ENCODE measurements around the gene THSD8. TPM values are rescaled to one million over a fixed set of nuclear protein-coding genes. Genes with fewer than 3 reads are reported as not detected.
A peak's percentile ranks its signal among the peaks of the same experiment; 100 is the strongest.

THSD8 gene
- total RNA-seq, 1 experiment from 2014 or later: 14.5 TPM

DNA sequence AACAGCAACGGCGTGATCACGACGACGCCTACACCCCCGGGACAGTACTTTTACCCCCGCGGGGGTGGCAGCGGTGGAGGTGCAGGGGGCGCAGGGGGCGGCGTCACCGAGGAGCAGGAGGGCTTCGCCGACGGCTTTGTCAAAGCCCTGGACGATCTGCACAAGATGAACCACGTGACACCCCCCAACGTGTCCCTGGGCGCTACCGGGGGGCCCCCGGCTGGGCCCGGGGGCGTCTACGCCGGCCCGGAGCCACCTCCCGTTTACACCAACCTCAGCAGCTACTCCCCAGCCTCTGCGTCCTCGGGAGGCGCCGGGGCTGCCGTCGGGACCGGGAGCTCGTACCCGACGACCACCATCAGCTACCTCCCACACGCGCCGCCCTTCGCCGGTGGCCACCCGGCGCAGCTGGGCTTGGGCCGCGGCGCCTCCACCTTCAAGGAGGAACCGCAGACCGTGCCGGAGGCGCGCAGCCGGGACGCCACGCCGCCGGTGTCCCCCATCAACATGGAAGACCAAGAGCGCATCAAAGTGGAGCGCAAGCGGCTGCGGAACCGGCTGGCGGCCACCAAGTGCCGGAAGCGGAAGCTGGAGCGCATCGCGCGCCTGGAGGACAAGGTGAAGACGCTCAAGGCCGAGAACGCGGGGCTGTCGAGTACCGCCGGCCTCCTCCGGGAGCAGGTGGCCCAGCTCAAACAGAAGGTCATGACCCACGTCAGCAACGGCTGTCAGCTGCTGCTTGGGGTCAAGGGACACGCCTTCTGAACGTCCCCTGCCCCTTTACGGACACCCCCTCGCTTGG lies 9.6 kb upstream of the THSD8 start:
- intact Hi-C loops (cut with micrococcal nuclease): loop anchor here (5.0 kb wide), 1 partner anchor 70 kb away; the partner anchor contains the start of gene TNPO2

DNA sequence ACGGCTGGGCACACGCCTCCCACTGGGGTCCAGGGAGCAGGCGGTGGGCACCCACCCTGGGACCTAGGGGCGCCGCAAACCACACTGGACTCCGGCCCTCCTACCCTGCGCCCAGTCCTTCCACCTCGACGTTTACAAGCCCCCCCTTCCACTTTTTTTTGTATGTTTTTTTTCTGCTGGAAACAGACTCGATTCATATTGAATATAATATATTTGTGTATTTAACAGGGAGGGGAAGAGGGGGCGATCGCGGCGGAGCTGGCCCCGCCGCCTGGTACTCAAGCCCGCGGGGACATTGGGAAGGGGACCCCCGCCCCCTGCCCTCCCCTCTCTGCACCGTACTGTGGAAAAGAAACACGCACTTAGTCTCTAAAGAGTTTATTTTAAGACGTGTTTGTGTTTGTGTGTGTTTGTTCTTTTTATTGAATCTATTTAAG lies 9.0 kb upstream of the THSD8 start:
- intact Hi-C loops (cut with micrococcal nuclease): loop anchor here (5.0 kb wide), 1 partner anchor 71 kb away; the partner anchor contains the start of gene TNPO2
- peak overlapping the region; percentile 94 for H3K4me3 Mint-ChIP-seq (ENCODE audit: unreplicated experiment)
- H3K27me3 Mint-ChIP-seq (ENCODE audit: insufficient read depth, unreplicated experiment): no peaks in the 10 kb centered on the region
- no peak for TF ChIP-seq CTCF (IDR thresholded peaks at IDR 0.05; ENCODE audit: unreplicated experiment)
- ChIA-PET POLR2A (interaction anchor here (0.6 to 8.4 kb wide), 30 partner anchors 8 to 1735 kb away, joined by 3 to 410 read pairs (median 4); partner anchors contain the start of genes DNASE2, GCDH, GET3 and HOOK2), CTCF (interaction anchor here (0.6 to 14.5 kb wide), 5 partner anchors 9 to 60 kb away, joined by 3 to 307 read pairs (median 5); partner anchors contain the start of gene HOOK2)
- DNase-seq (ENCODE audit: unreplicated experiment): no peak
- H3K36me3 Mint-ChIP-seq (ENCODE audit: insufficient read depth, unreplicated experiment): peaks cover 65% of the 10 kb centered on the region
- H3K4me1 Mint-ChIP-seq (ENCODE audit: insufficient read depth, unreplicated experiment): peaks cover 43% of the 10 kb centered on the region
- peak overlapping the region; percentile 95 for H3K27ac Mint-ChIP-seq (ENCODE audit: low read depth, unreplicated experiment)
- TSS peak; percentile 84 for BruUV-seq (replicated peaks)
- H3K9me3 Mint-ChIP-seq (ENCODE audit: unreplicated experiment): no peaks in the 10 kb centered on the region

More for the DNA sequence above, 9.6 kb upstream of the THSD8 start:
- TF ChIP-seq CTCF (IDR thresholded peaks at IDR 0.05; ENCODE audit: unreplicated experiment): no peak
- Mint-ChIP-seq H3K9me3 (ENCODE audit: unreplicated experiment) (no peaks in the 10 kb centered on the region), H3K36me3 (ENCODE audit: insufficient read depth, unreplicated experiment) (peaks cover 64% of the 10 kb centered on the region), H3K27me3 (ENCODE audit: insufficient read depth, unreplicated experiment) (no peaks in the 10 kb centered on the region), H3K4me1 (ENCODE audit: insufficient read depth, unreplicated experiment) (peaks cover 43% of the 10 kb centered on the region), H3K4me3 (ENCODE audit: unreplicated experiment) (peak overlapping the region; percentile 94), H3K27ac (ENCODE audit: low read depth, unreplicated experiment) (peak overlapping the region; percentile 95)
- ChIA-PET CTCF (interaction anchor here (0.6 to 14.5 kb wide), 11 partner anchors 9 to 146 kb away, joined by 3 to 307 read pairs (median 3); partner anchors contain the start of gene HOOK2), POLR2A (interaction anchor here (0.6 to 8.4 kb wide), 28 partner anchors 9 to 1725 kb away, joined by 3 to 410 read pairs (median 7); partner anchors contain the start of genes CALR, DNASE2, GCDH and GET3)
- DNase-seq (ENCODE audit: unreplicated experiment): peak; percentile 63
- TSS peak; percentile 67 for BruUV-seq (replicated peaks)

GRCh38 chr19:12793290-12794195 lies 8.3 kb upstream of the THSD8 start:
- ChIA-PET POLR2A (interaction anchor here (0.6 to 8.4 kb wide), 28 partner anchors 7 to 1734 kb away, joined by 3 to 410 read pairs (median 5); partner anchors contain the start of genes DNASE2, GCDH, GET3 and HOOK2), CTCF (interaction anchor here (0.7 to 14.5 kb wide), 4 partner anchors 9 to 53 kb away, joined by 3 to 307 read pairs (median 141); partner anchors contain the start of gene HOOK2)
- intact Hi-C loops (cut with micrococcal nuclease): loop anchor here (5.0 kb wide), 1 partner anchor 71 kb away; the partner anchor contains the start of gene TNPO2
- peak; percentile 96 for DNase-seq (ENCODE audit: unreplicated experiment)
- Mint-ChIP-seq H3K9me3 (ENCODE audit: unreplicated experiment) (no peaks in the 10 kb centered on the region), H3K4me3 (ENCODE audit: unreplicated experiment) (peak overlapping the region; percentile 94), H3K4me1 (ENCODE audit: insufficient read depth, unreplicated experiment) (peaks cover 38% of the 10 kb centered on the region), H3K27ac (ENCODE audit: low read depth, unreplicated experiment) (peak overlapping the region; percentile 95), H3K36me3 (ENCODE audit: insufficient read depth, unreplicated experiment) (peaks cover 72% of the 10 kb centered on the region), H3K27me3 (ENCODE audit: insufficient read depth, unreplicated experiment) (no peaks in the 10 kb centered on the region)
- no TSS peak for BruUV-seq (replicated peaks)
- no peak for TF ChIP-seq CTCF (IDR thresholded peaks at IDR 0.05; ENCODE audit: unreplicated experiment)
